GM19372 (cell line): ENCODE results near the gene PRKG1.

Experiments
- ATAC-seq: cut with Tn5 transposase; IDR thresholded peaks from one replicate; pipeline ENCODE4 v1.9.1; 2021; ENCODE audit warnings: mild to moderate bottlenecking, low read depth, moderate library complexity; ENCODE audit not compliant: unreplicated experiment

PRKG1 gene

GRCh38 chr10:51932530-51932929 is 858.2 kb downstream of the PRKG1 start:
- ATAC-seq: no peak

GRCh38 chr10:51934373-51934772 is 860.1 kb downstream of the PRKG1 start:
- no peak for ATAC-seq

DNA sequence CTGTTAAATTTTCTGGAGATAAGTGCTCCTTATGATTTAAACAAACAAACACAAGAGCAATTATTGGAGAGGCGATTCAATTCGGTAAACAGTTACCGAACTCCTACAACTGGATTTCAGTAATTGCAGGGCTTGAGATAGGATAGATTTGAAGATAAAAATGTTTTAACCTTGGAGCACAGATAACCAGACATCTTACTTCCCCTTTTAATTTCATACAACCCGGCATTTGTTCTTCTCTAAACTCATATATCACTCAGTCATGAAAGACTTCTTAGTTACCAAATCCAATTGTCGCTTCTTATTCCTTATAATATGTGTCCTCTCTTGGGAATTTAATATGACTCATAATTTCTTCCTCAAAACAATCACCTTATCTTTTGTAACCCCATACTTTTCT is 861.1 kb downstream of the PRKG1 start:
- ATAC-seq: no peak

- ATAC-seq: no peak
These were observed 863.2 kb downstream of the PRKG1 start for GRCh38 chr10:51937308-51938140.

GRCh38 chr10:51950371-51950995 is 876.2 kb downstream of the PRKG1 start:
- ATAC-seq: no peak

DNA sequence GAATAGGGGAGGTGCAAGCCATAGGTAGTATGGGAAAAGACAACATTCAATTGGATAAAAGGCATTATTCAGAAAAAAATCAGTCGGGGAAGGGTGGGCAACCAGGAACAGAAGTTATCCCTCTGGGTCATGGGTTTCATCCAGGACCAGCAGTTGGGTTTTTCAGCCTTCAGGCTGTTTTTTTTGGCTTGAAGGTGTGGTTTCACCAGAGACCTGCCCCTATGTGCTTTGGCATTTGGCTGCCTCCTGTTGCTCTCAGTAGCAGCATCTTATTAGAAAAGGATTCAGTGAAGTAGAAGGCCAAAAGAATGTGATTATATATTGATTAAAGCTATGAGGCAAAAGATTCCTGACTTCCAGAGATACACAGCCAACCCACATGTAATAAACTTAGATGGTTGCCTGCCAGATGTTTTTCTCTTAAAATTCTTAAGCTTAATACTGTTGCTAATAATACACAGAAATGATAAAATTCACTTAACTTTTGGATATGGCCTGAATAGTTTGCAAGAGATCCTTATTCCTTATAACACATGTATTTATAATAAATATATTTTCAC is 876.8 kb downstream of the PRKG1 start:
- ATAC-seq: no peak

DNA sequence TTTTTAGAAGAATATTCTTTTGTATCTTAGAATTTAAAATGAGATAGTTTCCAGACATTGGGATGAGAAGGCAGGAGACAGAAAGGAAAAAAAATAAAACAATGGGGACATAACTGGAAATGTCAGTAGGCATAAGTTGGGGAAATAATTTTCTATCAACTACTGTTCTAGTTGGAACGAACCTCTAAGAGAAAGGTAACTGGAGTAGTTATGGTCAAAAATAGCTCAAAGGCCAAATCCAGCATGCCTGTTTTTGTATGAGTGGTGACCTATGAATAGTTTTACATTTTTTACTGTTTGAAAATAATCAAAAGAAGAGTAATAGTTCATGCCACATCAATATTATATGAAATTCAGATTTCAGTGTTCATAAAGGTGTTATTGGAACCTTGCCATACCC is 877.3 kb downstream of the PRKG1 start:
- ATAC-seq: no peak

GRCh38 chr10:51952056-51952455 is 877.8 kb downstream of the PRKG1 start:
- ATAC-seq: no peak

GRCh38 chr10:51955696-51956095 is 881.4 kb downstream of the PRKG1 start:
- ATAC-seq: no peak

- no peak for ATAC-seq
These were observed 882.5 kb downstream of the PRKG1 start for GRCh38 chr10:51956822-51957221.

DNA sequence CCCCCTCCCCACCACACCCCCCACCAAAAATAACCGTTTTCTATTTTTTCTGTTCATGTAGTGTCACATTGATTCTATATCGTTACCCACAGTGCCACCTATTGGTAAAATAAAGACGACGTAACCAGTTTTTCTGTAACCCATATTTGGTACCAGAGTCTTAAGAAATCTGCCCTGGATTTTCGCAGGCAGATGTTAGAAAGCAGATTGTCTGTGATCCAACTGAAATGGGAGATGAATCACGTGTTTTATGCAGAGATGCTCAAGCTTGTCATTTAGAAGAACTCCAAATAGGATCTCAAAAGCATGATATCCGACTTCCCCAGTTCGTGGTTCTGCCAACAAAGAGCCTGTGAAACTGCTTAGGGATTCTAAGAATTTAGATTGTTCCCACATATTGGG is 886.2 kb downstream of the PRKG1 start:
- peak; percentile 79 for ATAC-seq

- ATAC-seq: no peak
These were observed 887.1 kb downstream of the PRKG1 start for GRCh38 chr10:51961401-51961800.

DNA sequence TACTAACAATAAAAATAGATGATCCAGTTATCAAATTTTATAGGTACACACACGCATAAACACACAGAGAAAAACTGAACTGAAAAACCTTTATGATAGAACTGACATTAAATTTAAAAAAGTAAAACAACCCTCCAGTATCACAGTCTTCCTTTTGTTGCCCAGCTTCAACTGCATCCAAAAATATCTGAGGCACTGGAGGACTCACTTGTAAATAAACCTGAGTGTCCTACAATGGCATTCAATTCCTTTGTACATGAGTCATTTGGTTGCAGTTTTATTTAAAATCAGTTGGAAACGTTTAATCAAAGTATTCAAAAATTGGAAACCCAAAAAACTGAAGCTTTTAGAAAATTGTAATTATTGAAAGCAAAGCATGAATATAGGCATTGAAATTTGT is 890.3 kb downstream of the PRKG1 start:
- ATAC-seq: no peak

GRCh38 chr10:51965451-51965850 is 891.2 kb downstream of the PRKG1 start:
- ATAC-seq: no peak

DNA sequence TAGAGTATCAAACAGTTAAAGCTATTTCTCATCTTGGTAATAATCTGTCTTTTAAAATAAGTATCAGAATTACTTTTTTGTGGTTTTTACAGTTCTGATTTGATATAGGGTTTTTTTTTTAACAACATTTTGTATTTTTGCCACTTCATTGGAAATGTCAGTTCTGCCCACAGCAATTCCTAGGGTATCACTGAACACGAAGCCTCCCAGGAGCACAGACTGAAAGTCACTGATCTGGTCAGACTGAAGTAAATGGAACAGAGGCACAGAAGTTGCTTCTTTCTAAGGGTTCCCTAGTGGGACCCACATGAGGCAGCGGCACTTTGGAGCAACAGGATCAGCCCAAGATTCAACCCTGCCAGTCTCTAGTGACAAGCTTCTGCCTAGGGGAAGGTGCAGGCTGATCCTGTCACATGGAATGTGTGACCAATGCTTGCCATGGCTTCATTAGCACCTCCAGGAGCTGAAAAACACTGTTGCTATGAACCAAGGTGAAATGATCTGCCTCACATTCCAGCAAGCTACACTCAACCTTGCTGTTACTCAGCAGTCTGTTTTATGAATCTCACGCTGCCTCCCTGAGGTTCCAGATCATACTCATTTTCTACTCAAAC is 898.6 kb downstream of the PRKG1 start:
- no peak for ATAC-seq

- ATAC-seq: no peak
These were observed 906.5 kb downstream of the PRKG1 start for GRCh38 chr10:51980752-51981151.

- no peak for ATAC-seq
These were observed 907.4 kb downstream of the PRKG1 start for GRCh38 chr10:51981731-51982130.

- ATAC-seq: no peak
These were observed 909.2 kb downstream of the PRKG1 start for GRCh38 chr10:51983481-51983880.

DNA sequence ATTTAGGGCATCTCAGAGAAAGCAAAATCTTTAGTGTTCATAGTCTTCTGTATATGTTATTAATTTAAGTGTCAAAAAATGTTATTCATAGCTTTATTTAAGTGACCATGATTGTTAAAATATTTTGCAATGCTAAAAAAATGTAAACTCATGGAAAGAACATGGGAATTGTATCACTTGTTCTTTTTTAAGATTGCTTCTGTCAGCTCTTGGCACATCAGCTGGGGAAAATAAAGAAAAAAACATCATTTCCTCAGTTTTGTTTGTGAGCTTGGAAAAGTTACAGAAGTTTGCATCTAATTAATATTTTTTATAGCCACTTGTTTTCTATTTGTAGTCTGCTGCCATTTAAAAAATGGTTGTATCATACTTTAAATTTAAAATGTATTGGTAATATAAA is 911.0 kb downstream of the PRKG1 start:
- no peak for ATAC-seq

DNA sequence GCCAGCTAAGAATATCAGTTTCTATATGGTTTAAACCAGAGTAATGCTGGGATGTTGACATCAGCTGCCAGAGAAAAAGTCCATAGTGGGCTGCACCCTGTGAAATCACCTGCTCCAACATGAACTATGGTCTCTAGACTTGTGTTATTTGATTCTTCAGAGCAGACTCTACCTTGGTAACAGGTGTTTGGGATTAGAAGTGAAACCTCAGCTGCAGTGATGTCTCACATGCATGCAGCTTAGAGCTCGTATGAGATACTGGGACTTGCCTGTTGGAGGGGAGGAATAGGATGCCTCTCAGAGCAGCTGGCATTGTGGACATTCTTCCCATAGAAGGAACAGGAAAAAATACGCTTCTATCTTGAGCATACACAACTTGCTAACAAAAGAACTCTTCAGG is 912.2 kb downstream of the PRKG1 start:
- no peak for ATAC-seq

DNA sequence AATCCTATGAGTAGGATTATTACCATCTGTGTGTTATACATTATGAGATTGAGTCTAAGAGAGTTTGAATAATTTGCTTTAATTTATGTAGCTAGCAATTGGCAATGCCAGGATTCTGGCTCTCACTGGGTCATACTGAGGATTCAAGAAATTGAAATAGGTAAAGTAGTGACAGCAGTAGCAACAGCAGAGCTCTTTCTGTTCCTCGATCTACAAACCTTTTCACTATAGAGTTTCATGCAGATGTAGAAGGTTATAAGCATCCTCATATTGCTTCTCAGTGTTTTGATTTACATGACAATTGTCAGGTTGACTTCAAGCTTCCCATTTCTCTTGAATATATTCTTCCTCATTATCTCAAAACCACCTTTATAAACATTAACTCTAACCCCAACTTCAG is 919.2 kb downstream of the PRKG1 start:
- ATAC-seq: no peak
